Stimulated activated CD4-positive, alpha-beta T cell treated with anti-CD3 and anti-CD28 coated beads, Interleukin-4, amount 100 ng/mL, for 1 hour (primary cell): ENCODE data around the gene VWA7.

Experiments
- DNase-seq: peaks from one replicate; pipeline ENCODE4 v3.0.0-alpha.2; 2020

Gene VWA7

GRCh38 chr6:31727717-31728671, 49.1 kb downstream of the VWA7 start:
- no peak for DNase-seq

- DNase-seq: no peak
These were observed 50.0 kb downstream of the VWA7 start for GRCh38 chr6:31727034-31727716.

DNA sequence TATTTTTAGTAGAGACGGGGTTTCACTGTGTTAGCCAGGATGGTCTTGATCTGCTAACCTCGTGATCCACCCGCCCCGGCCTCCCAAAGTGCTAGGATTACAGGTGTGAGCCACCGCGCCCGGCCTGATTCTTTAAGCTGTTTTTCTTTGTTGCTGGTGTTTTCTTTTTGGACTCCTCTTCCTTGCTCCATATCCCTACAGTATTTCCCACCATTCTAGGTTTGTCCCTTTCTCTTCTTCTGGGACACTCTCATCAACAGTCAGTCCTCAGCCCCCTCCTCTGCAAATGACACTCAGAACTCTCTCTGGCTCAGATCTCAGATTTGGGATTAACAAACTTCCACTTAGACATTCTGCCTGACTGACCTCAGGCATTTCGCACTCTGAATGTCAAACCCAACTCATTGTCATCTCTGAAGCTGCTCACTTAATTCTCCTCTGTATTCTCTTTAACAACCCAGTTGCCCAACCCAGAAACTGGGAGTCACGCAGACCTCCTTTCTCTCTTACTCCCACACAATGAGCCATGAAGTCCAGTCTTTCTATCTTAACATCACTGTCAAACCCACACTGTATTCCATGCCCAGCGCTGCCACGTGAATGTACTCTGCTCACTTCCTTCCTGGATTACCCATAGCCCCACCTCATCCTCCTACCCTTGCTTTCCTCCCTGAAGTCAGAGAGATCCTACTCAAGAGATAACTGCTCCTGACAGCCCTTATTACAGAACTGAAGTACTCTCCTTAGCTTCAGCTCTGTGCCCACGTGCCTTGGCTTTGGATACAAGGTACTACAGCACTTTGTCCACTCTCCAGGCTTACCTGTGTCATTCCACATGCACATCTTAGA, 51.4 kb downstream of the VWA7 start:
- no peak for DNase-seq

DNA sequence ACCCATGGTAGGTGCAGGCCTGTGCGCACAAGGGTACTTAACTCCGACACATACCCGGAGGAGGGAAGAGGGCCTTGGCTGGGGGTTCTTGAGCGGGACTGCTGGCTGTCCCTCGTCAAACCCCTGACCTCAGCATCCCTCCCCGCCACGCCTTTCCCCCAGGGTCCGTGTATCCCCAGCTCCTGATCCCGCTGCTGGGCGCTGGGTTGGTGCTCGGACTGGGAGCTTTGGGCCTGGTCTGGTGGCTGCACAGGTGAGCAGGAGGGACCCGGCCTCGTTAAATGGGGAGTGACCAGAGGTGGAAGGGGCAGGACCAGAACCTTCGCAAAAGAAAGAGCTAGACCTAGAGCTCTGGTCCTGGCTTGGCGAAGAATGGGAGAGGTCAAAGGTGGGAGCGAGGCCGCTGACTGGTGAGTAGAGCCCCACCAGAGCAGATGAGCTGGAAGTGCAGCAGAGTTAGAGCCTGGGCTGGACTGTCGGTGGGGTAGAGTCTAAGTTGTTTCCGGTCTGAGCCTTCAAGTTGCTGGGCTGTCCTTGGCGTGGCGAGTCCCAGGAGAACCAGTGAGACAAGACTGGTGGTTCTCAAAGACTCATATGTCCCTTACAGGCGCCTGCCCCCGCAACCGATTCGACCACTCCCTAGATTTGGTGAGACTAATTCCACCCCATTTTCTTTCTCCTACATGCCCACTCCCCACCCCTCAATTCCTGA, 53.0 kb downstream of the VWA7 start:
- DNase-seq: no peak

- DNase-seq: no peak
These were observed 53.7 kb downstream of the VWA7 start, which contains the start of gene MPIG6B for GRCh38 chr6:31723245-31723979. TSS of gene MPIG6B (plus strand) at chr6:31723373. CDS start at chr6:31723384, 11 bp downstream.

GRCh38 chr6:31722173-31722572, 55.0 kb downstream of the VWA7 start:
- DNase-seq: no peak

- DNase-seq: no peak
These were observed 55.6 kb downstream of the VWA7 start, which contains the start of gene LY6G6C for GRCh38 chr6:31721351-31722020. TSS of gene LY6G6C (minus strand) at chr6:31721746. CDS start at chr6:31721679, 67 bp downstream.

- DNase-seq: no peak
These were observed 56.8 kb downstream of the VWA7 start for GRCh38 chr6:31720196-31720770.

DNA sequence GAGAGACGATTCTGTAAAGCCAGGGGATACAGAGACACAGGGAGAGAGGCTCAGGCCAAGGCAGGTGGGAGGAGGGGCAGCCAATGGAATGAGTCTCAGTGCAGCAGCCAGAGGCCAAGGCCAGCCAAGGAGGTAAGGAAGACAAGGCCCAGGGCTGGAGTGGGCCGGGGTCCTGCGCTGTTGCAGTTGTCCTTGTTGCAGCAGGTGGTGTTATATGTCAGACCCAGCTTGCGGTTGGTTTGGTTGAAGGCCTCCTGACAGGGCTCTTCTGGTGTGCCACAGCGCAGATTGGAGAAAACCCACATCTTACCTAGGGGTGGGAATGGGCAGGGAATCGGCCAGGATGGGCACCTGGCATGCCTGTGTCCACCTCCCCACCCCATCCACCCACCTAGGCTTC, 58.1 kb downstream of the VWA7 start:
- DNase-seq: no peak

GRCh38 chr6:31718265-31718664, 58.9 kb downstream of the VWA7 start:
- no peak for DNase-seq

DNA sequence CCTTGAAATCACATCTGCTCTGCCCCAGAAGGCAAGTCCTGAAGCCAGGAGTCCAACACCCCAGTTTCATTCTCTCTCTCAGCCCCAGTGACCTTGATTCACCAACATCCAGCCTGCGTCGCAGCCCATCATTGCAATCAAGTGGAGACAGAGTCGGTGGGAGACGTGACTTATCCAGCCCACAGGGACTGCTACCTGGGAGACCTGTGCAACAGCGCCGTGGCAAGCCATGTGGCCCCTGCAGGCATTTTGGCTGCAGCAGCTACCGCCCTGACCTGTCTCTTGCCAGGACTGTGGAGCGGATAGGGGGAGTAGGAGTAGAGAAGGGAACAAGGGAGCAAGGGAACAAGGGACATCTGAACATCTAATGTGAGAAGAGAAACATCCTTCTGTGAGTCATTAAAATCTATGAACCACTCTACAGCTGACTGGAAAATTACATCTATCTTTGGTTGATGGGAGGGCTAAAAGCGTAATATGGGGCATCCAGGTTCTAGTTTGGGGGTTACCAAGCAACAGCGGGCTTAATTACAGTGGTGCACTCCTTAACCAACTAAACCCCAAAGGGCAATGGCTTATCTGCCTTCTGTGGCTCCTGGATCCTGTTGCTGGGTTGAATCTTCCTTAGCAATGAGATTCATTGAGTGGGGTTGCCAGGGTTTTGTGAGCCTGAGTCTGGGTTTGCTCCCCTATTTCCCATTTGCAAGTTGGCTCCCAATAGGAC, 59.5 kb downstream of the VWA7 start:
- DNase-seq: no peak
